Panc1 (cell line): Measurements from ENCODE around the gene NFYC. TPM values are rescaled to one million over a fixed set of nuclear protein-coding genes. Genes with fewer than 3 reads are reported as not detected.

Source experiments
- ATAC-seq: fragments of 200-7000 bp; cut with Tn5 transposase; 2 replicates; pipeline ENCODE4 v1.9.1; 2020; ENCODE audit warnings: mild to moderate bottlenecking, moderate library complexity
- BruUV-seq: library from RNA; stranded (reverse); fragments of 400-500 nt; replicated peaks from 2 replicates; lab custom pipeline; 2021; lab: Mats Ljungman, UMichigan
- CTCF ChIA-PET: fragments of 300-600 bp; sonication (Branson Sonifier 250); formaldehyde crosslinking; loops from one replicate; lab custom pipeline; 2022; ENCODE audit warnings: antibody characterized with exemption; lab: Charles Lee
- POLR2A ChIA-PET: fragments of 300-600 bp; sonication (Branson Sonifier 250); formaldehyde crosslinking; loops from one replicate; lab custom pipeline; 2022; ENCODE audit warnings: antibody characterized with exemption; lab: Charles Lee
- DNase-seq: peaks from one replicate; pipeline ENCODE4 v3.0.0-alpha.2; 2010; ENCODE audit warnings: low read depth, low spot score
- H3K27ac ChIP-seq: 2 replicates; pipeline ENCODE4 v1.5.1; 2011; ENCODE audit warnings: mild to moderate bottlenecking, low read length, inconsistent platforms
- H3K27me3 ChIP-seq: fragments of 200-500 bp; sonication (Bioruptor generic); 2 replicates; pipeline ENCODE4 v1.6.0; 2014; ENCODE audit warnings: low read length, inconsistent platforms; ENCODE audit not compliant: control insufficient read depth, insufficient read depth
- H3K36me3 ChIP-seq: fragments of 200-500 bp; sonication (Bioruptor generic); 2 replicates; pipeline ENCODE4 v1.5.1; 2014; ENCODE audit warnings: inconsistent platforms, mild to moderate bottlenecking, low read length, moderate library complexity; ENCODE audit not compliant: control insufficient read depth, insufficient read depth
- H3K4me1 ChIP-seq: 2 replicates; pipeline ENCODE4 v1.5.1; 2011; ENCODE audit warnings: inconsistent platforms, mild to moderate bottlenecking, low read length, moderate library complexity; ENCODE audit not compliant: control insufficient read depth, insufficient read depth
- H3K4me3 ChIP-seq, 2 experiments: 2 replicates each; pipeline ENCODE4 v1.5.1; 2011 to 2012; ENCODE audit warnings: low read depth in 2 of 2, low read length in 2 of 2, mild to moderate bottlenecking in 2 of 2, inconsistent platforms in 1 of 2, moderate library complexity in 1 of 2
- H3K9me3 ChIP-seq: fragments of 200-500 bp; sonication (Bioruptor generic); 2 replicates; pipeline ENCODE4 v1.5.1; 2014; ENCODE audit warnings: low read depth, mild to moderate bottlenecking, inconsistent platforms, low read length, moderate library complexity; ENCODE audit not compliant: control insufficient read depth, insufficient read depth
- POLR2AphosphoS5 ChIP-seq: IDR thresholded peaks from 2 replicates; pipeline ENCODE4 v1.6.1; 2012; ENCODE audit warnings: mild to moderate bottlenecking, low read depth, low read length, moderate library complexity
- SIN3A ChIP-seq: IDR thresholded peaks from 2 replicates; pipeline ENCODE4 v1.6.1; 2012; ENCODE audit warnings: low read depth, mild to moderate bottlenecking, low read length, moderate library complexity, borderline replicate concordance; ENCODE audit not compliant: insufficient read depth
- TCF7L2 ChIP-seq: IDR thresholded peaks from 2 replicates; pipeline ENCODE4 v1.6.1; 2011; ENCODE audit warnings: mild to moderate bottlenecking, low read depth, low read length, inconsistent platforms
- in situ Hi-C: cut with HindIII; loops from 2 replicates; pipeline ENCODE4 v1.10.0; 2016; ENCODE audit warnings: low sequenced_read_pairs, low pct_unique_long_range_greater_than_20kb
- intact Hi-C: fragments of 100-400 bp; cut with micrococcal nuclease; formaldehyde crosslinking; loops from one replicate; pipeline ENCODE4 v1.10.0; 2022; ENCODE audit not compliant: unreplicated experiment
- total RNA-seq: library from RNA; stranded (reverse); gene quantifications from one replicate; pipeline ENCODE4 v1.2.1, GENCODE V29; 2021; ENCODE audit not compliant: unreplicated experiment
- TF ChIP-seq, protein P1 (sequence below), 2 experiments: IDR thresholded peaks; 2 replicates each; pipeline ENCODE4 v1.6.1; 2011 to 2012; ENCODE audit warnings: low read depth in 2 of 2, control low read depth in 1 of 2, low read length in 1 of 2, mild to moderate bottlenecking in 1 of 2, moderate library complexity in 1 of 2; ENCODE audit not compliant: insufficient read depth in 1 of 2
- TF ChIP-seq, protein P2 (sequence below): fragments of 450-650 bp; IDR thresholded peaks from 2 replicates; pipeline ENCODE4 v1.5.1; 2017; ENCODE audit warnings: mild to moderate bottlenecking

Gene NFYC
- total RNA-seq, 1 experiment from 2014 or later: 81.9 TPM

- Histone ChIP-seq H3K27me3 (no peaks in the 10 kb centered on the region), H3K4me3 (no peak overlapping the region), H3K9me3 (no peaks in the 10 kb centered on the region), H3K27ac (no peak overlapping the region), H3K36me3 (no peaks in the 10 kb centered on the region; the same call in 1 of the 2 replicates), H3K4me1 (peaks cover 26% of the 10 kb centered on the region)
- TF ChIP-seq POLR2AphosphoS5: no peak
- TF ChIP-seq, protein P1, sequence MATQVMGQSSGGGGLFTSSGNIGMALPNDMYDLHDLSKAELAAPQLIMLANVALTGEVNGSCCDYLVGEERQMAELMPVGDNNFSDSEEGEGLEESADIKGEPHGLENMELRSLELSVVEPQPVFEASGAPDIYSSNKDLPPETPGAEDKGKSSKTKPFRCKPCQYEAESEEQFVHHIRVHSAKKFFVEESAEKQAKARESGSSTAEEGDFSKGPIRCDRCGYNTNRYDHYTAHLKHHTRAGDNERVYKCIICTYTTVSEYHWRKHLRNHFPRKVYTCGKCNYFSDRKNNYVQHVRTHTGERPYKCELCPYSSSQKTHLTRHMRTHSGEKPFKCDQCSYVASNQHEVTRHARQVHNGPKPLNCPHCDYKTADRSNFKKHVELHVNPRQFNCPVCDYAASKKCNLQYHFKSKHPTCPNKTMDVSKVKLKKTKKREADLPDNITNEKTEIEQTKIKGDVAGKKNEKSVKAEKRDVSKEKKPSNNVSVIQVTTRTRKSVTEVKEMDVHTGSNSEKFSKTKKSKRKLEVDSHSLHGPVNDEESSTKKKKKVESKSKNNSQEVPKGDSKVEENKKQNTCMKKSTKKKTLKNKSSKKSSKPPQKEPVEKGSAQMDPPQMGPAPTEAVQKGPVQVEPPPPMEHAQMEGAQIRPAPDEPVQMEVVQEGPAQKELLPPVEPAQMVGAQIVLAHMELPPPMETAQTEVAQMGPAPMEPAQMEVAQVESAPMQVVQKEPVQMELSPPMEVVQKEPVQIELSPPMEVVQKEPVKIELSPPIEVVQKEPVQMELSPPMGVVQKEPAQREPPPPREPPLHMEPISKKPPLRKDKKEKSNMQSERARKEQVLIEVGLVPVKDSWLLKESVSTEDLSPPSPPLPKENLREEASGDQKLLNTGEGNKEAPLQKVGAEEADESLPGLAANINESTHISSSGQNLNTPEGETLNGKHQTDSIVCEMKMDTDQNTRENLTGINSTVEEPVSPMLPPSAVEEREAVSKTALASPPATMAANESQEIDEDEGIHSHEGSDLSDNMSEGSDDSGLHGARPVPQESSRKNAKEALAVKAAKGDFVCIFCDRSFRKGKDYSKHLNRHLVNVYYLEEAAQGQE (IDR thresholded peaks at IDR 0.05; ENCODE audit: insufficient read depth in 1 of 2, low read depth in 2 of 2, low read length in 1 of 2): no peak
- TF ChIP-seq, protein P2, sequence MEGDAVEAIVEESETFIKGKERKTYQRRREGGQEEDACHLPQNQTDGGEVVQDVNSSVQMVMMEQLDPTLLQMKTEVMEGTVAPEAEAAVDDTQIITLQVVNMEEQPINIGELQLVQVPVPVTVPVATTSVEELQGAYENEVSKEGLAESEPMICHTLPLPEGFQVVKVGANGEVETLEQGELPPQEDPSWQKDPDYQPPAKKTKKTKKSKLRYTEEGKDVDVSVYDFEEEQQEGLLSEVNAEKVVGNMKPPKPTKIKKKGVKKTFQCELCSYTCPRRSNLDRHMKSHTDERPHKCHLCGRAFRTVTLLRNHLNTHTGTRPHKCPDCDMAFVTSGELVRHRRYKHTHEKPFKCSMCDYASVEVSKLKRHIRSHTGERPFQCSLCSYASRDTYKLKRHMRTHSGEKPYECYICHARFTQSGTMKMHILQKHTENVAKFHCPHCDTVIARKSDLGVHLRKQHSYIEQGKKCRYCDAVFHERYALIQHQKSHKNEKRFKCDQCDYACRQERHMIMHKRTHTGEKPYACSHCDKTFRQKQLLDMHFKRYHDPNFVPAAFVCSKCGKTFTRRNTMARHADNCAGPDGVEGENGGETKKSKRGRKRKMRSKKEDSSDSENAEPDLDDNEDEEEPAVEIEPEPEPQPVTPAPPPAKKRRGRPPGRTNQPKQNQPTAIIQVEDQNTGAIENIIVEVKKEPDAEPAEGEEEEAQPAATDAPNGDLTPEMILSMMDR: no peak
- no peak for TF ChIP-seq TCF7L2
- no peak for TF ChIP-seq SIN3A
- ChIA-PET CTCF (no interaction called here), POLR2A (interaction anchor here (0.6 to 0.9 kb wide), 2 partner anchors 17 to 19 kb away, joined by 3 read pairs; no protein-coding TSS in a partner anchor)
- intact Hi-C loops (no loop called here), in situ Hi-C loops (no loop called here)
- BruUV-seq: no TSS peak
- DNase-seq (no peak), ATAC-seq (no peak)
Measured at GRCh38 chr1:40704817-40705733, 13.6 kb downstream of the NFYC start.

DNA sequence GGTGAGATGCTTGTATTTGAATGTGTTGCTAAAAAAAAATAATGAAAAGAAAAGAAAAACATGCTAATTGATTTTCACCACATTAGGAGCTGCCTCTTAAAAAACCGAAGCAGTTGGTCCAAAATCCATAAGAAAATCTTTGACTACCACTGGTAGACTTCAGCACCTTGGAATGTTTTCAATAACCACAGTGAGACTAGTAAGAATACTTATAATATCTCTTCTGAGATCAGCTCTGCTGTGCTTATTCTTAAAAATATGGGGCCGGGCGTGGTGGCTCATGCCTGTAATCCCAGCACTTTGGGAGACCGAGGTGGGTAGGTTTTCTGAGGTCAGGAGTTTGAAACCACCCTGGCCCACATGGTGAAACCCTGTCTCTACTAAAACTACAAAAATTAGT, 15.1 kb downstream of the NFYC start:
- H3K9me3 ChIP-seq: no peaks in the 10 kb centered on the region
- in situ Hi-C loops: no loop called here
- no peaks in the 10 kb centered on the region; the same call in 1 of the 2 replicates for H3K36me3 ChIP-seq
- TF ChIP-seq POLR2AphosphoS5: no peak
- TF ChIP-seq, protein P1 (IDR thresholded peaks at IDR 0.05; ENCODE audit: insufficient read depth in 1 of 2, low read depth in 2 of 2, low read length in 1 of 2): no peak
- TF ChIP-seq SIN3A: no peak
- no peak for TF ChIP-seq TCF7L2
- TF ChIP-seq, protein P2: no peak
- DNase-seq: no peak
- ChIA-PET CTCF (no interaction called here), POLR2A (interaction anchor here (0.7 kb wide), 1 partner anchor 15 kb away, joined by 3 read pairs; the partner anchor contains the start of gene NFYC)
- H3K27me3 ChIP-seq: no peaks in the 10 kb centered on the region
- intact Hi-C loops: no loop called here
- H3K4me3 ChIP-seq: no peak overlapping the region
- ATAC-seq: no peak
- no peak overlapping the region for H3K27ac ChIP-seq
- BruUV-seq: no TSS peak
- H3K4me1 ChIP-seq: peaks cover 41% of the 10 kb centered on the region
